ENCODE measurements around the gene NEBL.

The NEBL gene

GRCh38 chr10:20856484-20856883 lies 40.6 kb downstream of the NEBL start:
- ATAC-seq: no peak

- no peak for ATAC-seq
These were observed 41.6 kb downstream of the NEBL start for GRCh38 chr10:20855398-20856038.

GRCh38 chr10:20853276-20853675 lies 43.8 kb downstream of the NEBL start:
- no peak for ATAC-seq

- no peak for ATAC-seq
These were observed 44.8 kb downstream of the NEBL start for GRCh38 chr10:20852303-20852702.

GRCh38 chr10:20847512-20847911 lies 49.6 kb downstream of the NEBL start:
- ATAC-seq: no peak

GRCh38 chr10:20846263-20846662 lies 50.8 kb downstream of the NEBL start:
- ATAC-seq: no peak

- no peak for ATAC-seq
These were observed 55.7 kb downstream of the NEBL start for GRCh38 chr10:20841419-20841818.

GRCh38 chr10:20839910-20840309 lies 57.2 kb downstream of the NEBL start:
- no peak for ATAC-seq

GRCh38 chr10:20839141-20839540 lies 58.0 kb downstream of the NEBL start:
- ATAC-seq: no peak

GRCh38 chr10:20836401-20836800 lies 60.7 kb downstream of the NEBL start:
- ATAC-seq: no peak

- no peak for ATAC-seq
These were observed 61.8 kb downstream of the NEBL start for GRCh38 chr10:20835335-20835734.

GRCh38 chr10:20834825-20835224 lies 62.3 kb downstream of the NEBL start:
- ATAC-seq: no peak

- no peak for ATAC-seq
These were observed 74.3 kb downstream of the NEBL start for GRCh38 chr10:20822825-20823224.

- ATAC-seq: no peak
These were observed 79.5 kb downstream of the NEBL start for GRCh38 chr10:20817646-20818045.

- ATAC-seq: no peak
These were observed 80.0 kb downstream of the NEBL start for GRCh38 chr10:20817116-20817515.

- ATAC-seq: no peak
These were observed 83.0 kb downstream of the NEBL start for GRCh38 chr10:20814116-20814515.

- no peak for ATAC-seq
These were observed 86.0 kb downstream of the NEBL start for GRCh38 chr10:20811131-20811530.

- no peak for ATAC-seq
These were observed 87.5 kb downstream of the NEBL start for GRCh38 chr10:20809631-20810030.

- no peak for ATAC-seq
These were observed 90.6 kb downstream of the NEBL start for GRCh38 chr10:20806487-20806886.

- ATAC-seq: no peak
These were observed 99.8 kb downstream of the NEBL start for GRCh38 chr10:20797290-20797689.

GRCh38 chr10:20795391-20795790 lies 101.7 kb downstream of the NEBL start:
- ATAC-seq: no peak

GRCh38 chr10:20785174-20785573 lies 111.9 kb downstream of the NEBL start:
- ATAC-seq: no peak

- ATAC-seq: no peak
These were observed 118.9 kb downstream of the NEBL start for GRCh38 chr10:20778008-20778757.

GRCh38 chr10:20776384-20777118 lies 120.6 kb downstream of the NEBL start:
- ATAC-seq: no peak

Measured in activated CD4-positive, CD25-positive, alpha-beta regulatory T cell treated with anti-CD3 and anti-CD28 coated beads, Interleukin-2, amount 50 U/mL, for 24 hours (primary cell).